Activated naive CD4-positive, alpha-beta T cell treated with anti-CD3 and anti-CD28 coated beads for 36 hours (primary cell): ENCODE results near the gene BACH1. TPM values are rescaled to one million over a fixed set of nuclear protein-coding genes. Genes with fewer than 3 reads are reported as not detected.
"Not testable (repeated sequence)": the region's sequence is repeated elsewhere in the genome, so short reads cannot be mapped to it uniquely, and the experiment has no call there.

Experiments
- CTCF ChIA-PET: fragments of 350-600 bp; sonication (Branson Sonifier 250); formaldehyde crosslinking; loops from one replicate; lab custom pipeline; 2021; ENCODE audit warnings: antibody characterized with exemption; lab: Charles Lee
- DNase-seq: peaks from one replicate; pipeline ENCODE4 v3.0.0-alpha.2; 2020
- H3K27ac Mint-ChIP-seq: one replicate; pipeline ENCODE4 v1.8.0; 2021; ENCODE audit warnings: mild to moderate bottlenecking, mixed read lengths
- H3K27me3 Mint-ChIP-seq: one replicate; pipeline ENCODE4 v1.8.0; 2021; ENCODE audit warnings: low read depth, mixed read lengths
- H3K36me3 Mint-ChIP-seq: one replicate; pipeline ENCODE4 v1.8.0; 2021; ENCODE audit warnings: low read depth, mixed read lengths
- H3K4me1 Mint-ChIP-seq: one replicate; pipeline ENCODE4 v1.8.0; 2021; ENCODE audit warnings: low read depth, mixed read lengths
- H3K4me3 Mint-ChIP-seq: one replicate; pipeline ENCODE4 v1.8.0; 2021; ENCODE audit warnings: mild to moderate bottlenecking, moderate library complexity, mixed read lengths
- H3K9me3 Mint-ChIP-seq: one replicate; pipeline ENCODE4 v1.8.0; 2021; ENCODE audit warnings: mixed read lengths
- intact Hi-C: fragments of 100-400 bp; cut with micrococcal nuclease; formaldehyde crosslinking; loops from one replicate; pipeline ENCODE4 v1.15.1; 2023
- total RNA-seq, 2 experiments: library from RNA; stranded (reverse); gene quantifications; one replicate each; pipeline ENCODE4 v1.2.3, GENCODE V29; 2021

The BACH1 gene
- total RNA-seq, 2 experiments from 2014 or later: 22.6 to 23.2 TPM

- Mint-ChIP-seq H3K4me3 (no peak overlapping the region), H3K4me1 (peaks cover 22% of the 10 kb centered on the region), H3K27ac (no peak overlapping the region), H3K36me3 (peaks cover 14% of the 10 kb centered on the region), H3K27me3 (no peaks in the 10 kb centered on the region), H3K9me3 (no peaks in the 10 kb centered on the region)
- intact Hi-C loops: no loop called here
- DNase-seq: no peak
- CTCF ChIA-PET: interaction anchor here (1.6 to 2.0 kb wide), 2 partner anchors 8 to 31 kb away, joined by 5 to 9 read pairs; no protein-coding TSS in a partner anchor
Observed at GRCh38 chr21:29340228-29340627, 41.5 kb downstream of the BACH1 start.

DNA sequence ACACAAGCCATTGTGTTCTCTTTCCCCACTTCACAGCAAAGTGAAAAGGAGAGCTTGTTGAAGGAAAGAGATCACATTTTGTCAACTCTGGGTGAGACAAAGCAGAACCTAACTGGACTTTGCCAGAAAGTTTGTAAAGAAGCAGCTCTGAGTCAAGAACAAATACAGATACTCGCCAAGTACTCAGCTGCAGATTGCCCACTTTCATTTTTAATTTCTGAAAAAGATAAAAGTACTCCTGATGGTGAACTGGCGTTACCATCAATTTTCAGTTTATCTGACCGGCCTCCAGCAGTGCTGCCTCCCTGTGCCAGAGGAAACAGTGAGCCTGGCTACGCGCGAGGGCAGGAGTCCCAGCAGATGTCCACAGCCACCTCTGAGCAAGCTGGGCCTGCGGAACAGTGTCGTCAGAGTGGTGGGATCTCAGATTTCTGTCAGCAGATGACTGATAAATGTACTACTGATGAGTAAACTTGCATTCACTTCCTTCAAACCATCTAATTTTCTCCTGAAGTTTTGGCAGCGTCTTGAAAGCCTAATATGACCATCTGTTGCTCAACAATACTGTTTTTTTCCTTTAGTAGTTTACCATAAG, 43.7 kb downstream of the BACH1 start:
- no peaks in the 10 kb centered on the region for H3K27me3 Mint-ChIP-seq
- H3K27ac Mint-ChIP-seq: peak overlapping the region; percentile 69
- intact Hi-C loops: no loop called here
- no peaks in the 10 kb centered on the region for H3K9me3 Mint-ChIP-seq
- DNase-seq: peak; percentile 60
- CTCF ChIA-PET: interaction anchor here (0.6 to 1.3 kb wide), 2 partner anchors 30 to 276 kb away, joined by 3 to 4 read pairs; no protein-coding TSS in a partner anchor
- H3K4me1 Mint-ChIP-seq: peaks cover 29% of the 10 kb centered on the region
- H3K36me3 Mint-ChIP-seq: peaks cover 12% of the 10 kb centered on the region
- H3K4me3 Mint-ChIP-seq: no peak overlapping the region

GRCh38 chr21:29343519-29343918, 44.8 kb downstream of the BACH1 start:
- Mint-ChIP-seq H3K4me1 (peaks cover 39% of the 10 kb centered on the region), H3K27ac (no peak overlapping the region), H3K4me3 (no peak overlapping the region), H3K36me3 (peaks cover 12% of the 10 kb centered on the region), H3K9me3 (no peaks in the 10 kb centered on the region), H3K27me3 (no peaks in the 10 kb centered on the region)
- CTCF ChIA-PET: interaction anchor here (0.7 to 1.3 kb wide), 3 partner anchors 25 to 110 kb away, joined by 3 to 4 read pairs (median 4); no protein-coding TSS in a partner anchor
- intact Hi-C loops: no loop called here
- no peak for DNase-seq

GRCh38 chr21:29346281-29346680, 47.6 kb downstream of the BACH1 start:
- Mint-ChIP-seq H3K27ac (no peak overlapping the region), H3K36me3 (peaks cover 11% of the 10 kb centered on the region), H3K27me3 (no peaks in the 10 kb centered on the region), H3K4me1 (peaks cover 37% of the 10 kb centered on the region), H3K9me3 (no peaks in the 10 kb centered on the region), H3K4me3 (no peak overlapping the region)
- CTCF ChIA-PET: interaction anchor here (0.7 to 1.4 kb wide), 2 partner anchors 25 to 118 kb away, joined by 4 to 6 read pairs; no protein-coding TSS in a partner anchor
- intact Hi-C loops: loop anchor here (5.0 kb wide), 1 partner anchor 269 kb away; no protein-coding TSS in a partner anchor
- DNase-seq: no peak

DNA sequence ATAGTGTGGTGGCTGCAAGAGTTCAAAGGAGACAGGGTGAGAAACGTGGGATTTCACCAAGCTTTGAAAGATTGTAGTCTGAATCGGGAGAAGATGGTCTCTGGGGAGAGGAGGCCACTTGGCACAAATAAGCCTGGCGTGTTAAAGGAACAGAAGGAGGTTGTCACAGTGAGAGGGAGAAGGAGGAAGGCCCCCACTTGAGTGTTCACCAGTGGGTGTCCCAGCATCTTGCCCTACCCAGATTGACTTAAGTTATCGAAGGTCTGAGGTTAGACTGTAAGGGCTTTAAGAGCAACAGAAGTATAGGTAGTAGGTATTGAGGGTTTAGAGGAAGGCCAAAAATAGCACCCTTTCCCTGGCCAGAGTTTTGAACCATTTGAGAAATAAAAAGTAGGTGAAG, 48.0 kb downstream of the BACH1 start:
- intact Hi-C loops: loop anchor here (5.0 kb wide), 1 partner anchor 269 kb away; no protein-coding TSS in a partner anchor
- peaks cover 13% of the 10 kb centered on the region for H3K36me3 Mint-ChIP-seq
- no peak overlapping the region for H3K27ac Mint-ChIP-seq
- DNase-seq: no peak
- CTCF ChIA-PET: interaction anchor here (0.7 to 1.4 kb wide), 2 partner anchors 25 to 119 kb away, joined by 4 to 6 read pairs; no protein-coding TSS in a partner anchor
- H3K4me1 Mint-ChIP-seq: peaks cover 35% of the 10 kb centered on the region
- no peaks in the 10 kb centered on the region for H3K9me3 Mint-ChIP-seq
- no peaks in the 10 kb centered on the region for H3K27me3 Mint-ChIP-seq
- H3K4me3 Mint-ChIP-seq: no peak overlapping the region

- peaks cover 10% of the 10 kb centered on the region for H3K36me3 Mint-ChIP-seq
- H3K4me1 Mint-ChIP-seq: peaks cover 30% of the 10 kb centered on the region
- CTCF ChIA-PET: interaction anchor here (1.4 kb wide), 1 partner anchor 24 kb away, joined by 6 read pairs; no protein-coding TSS in a partner anchor
- no peak overlapping the region for H3K4me3 Mint-ChIP-seq
- no peak for DNase-seq
- no peak overlapping the region for H3K27ac Mint-ChIP-seq
- H3K27me3 Mint-ChIP-seq: no peaks in the 10 kb centered on the region
- intact Hi-C loops: loop anchor here (5.0 kb wide), 1 partner anchor 270 kb away; no protein-coding TSS in a partner anchor
- no peaks in the 10 kb centered on the region for H3K9me3 Mint-ChIP-seq
Observed at GRCh38 chr21:29347274-29347681, 48.6 kb downstream of the BACH1 start.

DNA sequence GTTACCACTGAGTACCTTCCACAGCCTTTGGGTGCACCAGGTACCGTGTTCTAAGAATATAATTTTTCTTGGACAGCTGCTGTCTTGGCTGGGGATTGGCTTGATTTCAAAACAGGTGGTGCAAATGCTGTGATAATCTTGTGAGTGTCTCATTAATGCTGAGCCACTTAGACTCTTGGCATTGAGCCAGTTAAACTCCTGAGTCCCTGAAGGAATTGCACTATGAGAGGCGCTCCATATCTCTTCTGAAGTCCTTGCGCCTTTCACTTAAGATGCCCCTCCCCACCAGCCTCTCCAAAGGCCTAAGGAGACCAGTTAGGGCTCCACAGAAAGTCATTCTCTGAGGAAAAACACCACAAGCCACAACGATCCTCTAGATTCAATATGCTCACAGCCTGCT, 51.0 kb downstream of the BACH1 start:
- Mint-ChIP-seq H3K36me3 (peaks cover 28% of the 10 kb centered on the region), H3K4me1 (peaks cover 22% of the 10 kb centered on the region), H3K27me3 (no peaks in the 10 kb centered on the region), H3K4me3 (no peak overlapping the region), H3K27ac (no peak overlapping the region), H3K9me3 (peaks cover 11% of the 10 kb centered on the region)
- DNase-seq: no peak
- intact Hi-C loops: loop anchor here (5.0 kb wide), 1 partner anchor 272 kb away; no protein-coding TSS in a partner anchor
- CTCF ChIA-PET: interaction anchor here (0.5 to 2.5 kb wide), 9 partner anchors 10 to 262 kb away, joined by 3 to 12 read pairs (median 5); no protein-coding TSS in a partner anchor

DNA sequence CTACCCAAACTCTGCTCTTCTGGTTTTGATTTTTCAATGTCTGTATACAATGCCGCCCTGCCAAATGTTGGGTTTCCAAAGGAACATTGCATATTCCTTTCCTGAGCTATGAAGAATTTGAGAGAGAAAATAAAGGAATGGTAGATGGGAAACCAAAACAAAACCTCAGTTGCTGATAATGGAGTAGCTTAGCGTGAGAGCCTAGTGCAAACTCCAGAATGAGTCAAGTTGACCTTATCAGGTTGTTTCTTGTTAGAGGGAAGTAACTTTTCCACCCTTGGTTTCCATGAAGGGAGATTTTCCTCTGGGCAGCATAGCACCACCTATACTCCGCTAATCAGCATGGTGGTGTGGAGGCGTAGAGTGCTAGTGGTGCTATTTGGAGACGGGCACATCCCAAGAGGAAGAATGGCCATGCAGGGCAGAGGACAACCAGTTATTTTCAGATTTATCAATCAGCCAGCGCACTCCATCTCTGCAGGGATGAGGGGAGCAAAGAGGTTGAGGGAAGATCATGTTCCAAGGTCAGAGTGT, 51.6 kb downstream of the BACH1 start:
- H3K4me3 Mint-ChIP-seq: no peak overlapping the region
- intact Hi-C loops: no loop called here
- peaks cover 30% of the 10 kb centered on the region for H3K36me3 Mint-ChIP-seq
- DNase-seq: no peak
- no peak overlapping the region for H3K27ac Mint-ChIP-seq
- H3K9me3 Mint-ChIP-seq: peaks cover 13% of the 10 kb centered on the region
- H3K27me3 Mint-ChIP-seq: no peaks in the 10 kb centered on the region
- CTCF ChIA-PET: interaction anchor here (1.2 to 1.7 kb wide), 3 partner anchors 20 to 26 kb away, joined by 4 to 5 read pairs (median 4); no protein-coding TSS in a partner anchor
- peaks cover 22% of the 10 kb centered on the region for H3K4me1 Mint-ChIP-seq

GRCh38 chr21:29351691-29352090, 53.0 kb downstream of the BACH1 start:
- peaks cover 35% of the 10 kb centered on the region for H3K36me3 Mint-ChIP-seq
- no peak for DNase-seq
- H3K27ac Mint-ChIP-seq: no peak overlapping the region
- CTCF ChIA-PET: interaction anchor here (0.6 to 1.7 kb wide), 7 partner anchors 10 to 54 kb away, joined by 3 to 5 read pairs (median 3); no protein-coding TSS in a partner anchor
- H3K4me1 Mint-ChIP-seq: peaks cover 19% of the 10 kb centered on the region
- peaks cover 16% of the 10 kb centered on the region for H3K9me3 Mint-ChIP-seq
- H3K27me3 Mint-ChIP-seq: no peaks in the 10 kb centered on the region
- H3K4me3 Mint-ChIP-seq: no peak overlapping the region
- intact Hi-C loops: no loop called here

- CTCF ChIA-PET: interaction anchor here (2.6 kb wide), 1 partner anchor 16 kb away, joined by 14 read pairs; no protein-coding TSS in a partner anchor
- intact Hi-C loops, H3K4me3 Mint-ChIP-seq, H3K27me3 Mint-ChIP-seq, H3K27ac Mint-ChIP-seq: not testable (repeated sequence)
- Mint-ChIP-seq H3K9me3 (peaks cover 16% of the 10 kb centered on the region), H3K36me3 (peaks cover 37% of the 10 kb centered on the region), H3K4me1 (peaks cover 10% of the 10 kb centered on the region)
- DNase-seq: peak; percentile 28
Observed at GRCh38 chr21:29355043-29355710, 56.5 kb downstream of the BACH1 start.

- H3K27ac Mint-ChIP-seq, CTCF ChIA-PET, DNase-seq, H3K4me3 Mint-ChIP-seq, H3K27me3 Mint-ChIP-seq, intact Hi-C loops: not testable (repeated sequence)
- H3K4me1 Mint-ChIP-seq: peaks cover 10% of the 10 kb centered on the region
- peaks cover 37% of the 10 kb centered on the region for H3K36me3 Mint-ChIP-seq
- H3K9me3 Mint-ChIP-seq: peaks cover 16% of the 10 kb centered on the region
Observed at GRCh38 chr21:29356291-29356690, 57.6 kb downstream of the BACH1 start.

GRCh38 chr21:29356810-29357209, 58.1 kb downstream of the BACH1 start:
- Mint-ChIP-seq H3K36me3 (peaks cover 32% of the 10 kb centered on the region), H3K4me1 (peaks cover 10% of the 10 kb centered on the region), H3K9me3 (peaks cover 16% of the 10 kb centered on the region)
- H3K27ac Mint-ChIP-seq, H3K4me3 Mint-ChIP-seq, H3K27me3 Mint-ChIP-seq, DNase-seq, intact Hi-C loops: not testable (repeated sequence)
- CTCF ChIA-PET: interaction anchor here (0.5 kb wide), 1 partner anchor 165 kb away, joined by 4 read pairs; no protein-coding TSS in a partner anchor
